HG03575 (cell line): ENCODE measurements around the gene SFXN2.
"Not testable (repeated sequence)": the region's sequence is repeated elsewhere in the genome, so short reads cannot be mapped to it uniquely, and the experiment has no call there.

ENCODE experiments used
- ATAC-seq: cut with Tn5 transposase; IDR thresholded peaks from one replicate; pipeline ENCODE4 v1.9.1; 2021; ENCODE audit not compliant: unreplicated experiment, insufficient number of reproducible peaks, low FRiP score; ENCODE audit errors: extremely low read depth

SFXN2 gene

GRCh38 chr10:102743078-102743587 lies 28.7 kb downstream of the SFXN2 start:
- ATAC-seq, result no peak

- peak; percentile 82 for ATAC-seq
Measured at GRCh38 chr10:102743588-102744373, 29.3 kb downstream of the SFXN2 start, which contains the start of gene WBP1L. TSS of gene WBP1L (plus strand) at chr10:102743948. CDS start at chr10:102744054, 106 bp downstream.

- ATAC-seq, result no peak
Measured at GRCh38 chr10:102744374-102745051, 30.1 kb downstream of the SFXN2 start.

GRCh38 chr10:102745157-102745556 lies 30.7 kb downstream of the SFXN2 start:
- ATAC-seq, result no peak

- no peak for ATAC-seq
Measured at GRCh38 chr10:102752266-102752930, 38.0 kb downstream of the SFXN2 start.

- ATAC-seq, result no peak
Measured at GRCh38 chr10:102752934-102753664, 38.7 kb downstream of the SFXN2 start.

GRCh38 chr10:102753718-102754117 lies 39.3 kb downstream of the SFXN2 start:
- ATAC-seq, result no peak

- ATAC-seq, result no peak
Measured at GRCh38 chr10:102757323-102757722, 42.9 kb downstream of the SFXN2 start.

GRCh38 chr10:102758240-102758932 lies 44.0 kb downstream of the SFXN2 start:
- no peak for ATAC-seq

GRCh38 chr10:102758933-102759262 lies 44.5 kb downstream of the SFXN2 start:
- not testable (repeated sequence) for ATAC-seq

GRCh38 chr10:102759497-102760210 lies 45.2 kb downstream of the SFXN2 start:
- no peak for ATAC-seq

- ATAC-seq, result no peak
Measured at GRCh38 chr10:102761981-102762380, 47.5 kb downstream of the SFXN2 start.

- no peak for ATAC-seq
Measured at GRCh38 chr10:102762401-102763015, 48.1 kb downstream of the SFXN2 start.

- ATAC-seq, result no peak
Measured at GRCh38 chr10:102763037-102763607, 48.7 kb downstream of the SFXN2 start.

GRCh38 chr10:102764470-102765161 lies 50.2 kb downstream of the SFXN2 start:
- ATAC-seq, result no peak

GRCh38 chr10:102765336-102765735 lies 50.9 kb downstream of the SFXN2 start:
- no peak for ATAC-seq
